Panc1 (cell line): ENCODE results near the gene MINDY4.

Source experiments
- POLR2AphosphoS5 ChIP-seq: IDR thresholded peaks from 2 replicates; pipeline ENCODE4 v1.6.1; 2012; ENCODE audit warnings: mild to moderate bottlenecking, low read depth, low read length, moderate library complexity
- TCF7L2 ChIP-seq: IDR thresholded peaks from 2 replicates; pipeline ENCODE4 v1.6.1; 2011; ENCODE audit warnings: mild to moderate bottlenecking, low read depth, low read length, inconsistent platforms
- TF ChIP-seq, protein P1 (sequence below): fragments of 450-650 bp; IDR thresholded peaks from 2 replicates; pipeline ENCODE4 v1.5.1; 2017; ENCODE audit warnings: mild to moderate bottlenecking
- TF ChIP-seq, protein P2 (sequence below), 2 experiments: IDR thresholded peaks; 2 replicates each; pipeline ENCODE4 v1.6.1; 2011 to 2012; ENCODE audit warnings: low read depth in 2 of 2, control low read depth in 1 of 2, low read length in 1 of 2, mild to moderate bottlenecking in 1 of 2, moderate library complexity in 1 of 2; ENCODE audit not compliant: insufficient read depth in 1 of 2

DNA sequence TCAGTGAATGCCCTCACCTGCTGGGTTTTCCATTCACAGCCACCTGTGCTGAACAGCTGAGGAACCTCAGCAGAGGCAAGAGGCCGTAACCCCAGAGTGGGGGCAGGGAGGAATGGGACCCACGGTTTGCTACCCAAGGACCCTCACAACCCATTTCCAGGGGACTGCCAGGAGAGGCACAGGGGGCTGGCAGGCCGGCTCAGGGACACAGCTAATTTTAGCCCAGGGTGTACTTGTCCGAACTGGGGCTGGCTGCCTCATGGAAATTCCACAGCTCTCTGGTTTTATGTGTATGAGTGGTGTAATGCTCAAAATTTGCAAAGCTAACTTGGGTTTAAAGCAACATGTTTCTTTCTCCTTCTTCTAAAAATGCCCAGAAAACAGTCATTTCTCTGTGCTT is 42.2 kb downstream of the MINDY4 start:
- TF ChIP-seq, protein P1, sequence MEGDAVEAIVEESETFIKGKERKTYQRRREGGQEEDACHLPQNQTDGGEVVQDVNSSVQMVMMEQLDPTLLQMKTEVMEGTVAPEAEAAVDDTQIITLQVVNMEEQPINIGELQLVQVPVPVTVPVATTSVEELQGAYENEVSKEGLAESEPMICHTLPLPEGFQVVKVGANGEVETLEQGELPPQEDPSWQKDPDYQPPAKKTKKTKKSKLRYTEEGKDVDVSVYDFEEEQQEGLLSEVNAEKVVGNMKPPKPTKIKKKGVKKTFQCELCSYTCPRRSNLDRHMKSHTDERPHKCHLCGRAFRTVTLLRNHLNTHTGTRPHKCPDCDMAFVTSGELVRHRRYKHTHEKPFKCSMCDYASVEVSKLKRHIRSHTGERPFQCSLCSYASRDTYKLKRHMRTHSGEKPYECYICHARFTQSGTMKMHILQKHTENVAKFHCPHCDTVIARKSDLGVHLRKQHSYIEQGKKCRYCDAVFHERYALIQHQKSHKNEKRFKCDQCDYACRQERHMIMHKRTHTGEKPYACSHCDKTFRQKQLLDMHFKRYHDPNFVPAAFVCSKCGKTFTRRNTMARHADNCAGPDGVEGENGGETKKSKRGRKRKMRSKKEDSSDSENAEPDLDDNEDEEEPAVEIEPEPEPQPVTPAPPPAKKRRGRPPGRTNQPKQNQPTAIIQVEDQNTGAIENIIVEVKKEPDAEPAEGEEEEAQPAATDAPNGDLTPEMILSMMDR = no peak
- TF ChIP-seq POLR2AphosphoS5 (no peak), TCF7L2 (no peak)
- TF ChIP-seq, protein P2, sequence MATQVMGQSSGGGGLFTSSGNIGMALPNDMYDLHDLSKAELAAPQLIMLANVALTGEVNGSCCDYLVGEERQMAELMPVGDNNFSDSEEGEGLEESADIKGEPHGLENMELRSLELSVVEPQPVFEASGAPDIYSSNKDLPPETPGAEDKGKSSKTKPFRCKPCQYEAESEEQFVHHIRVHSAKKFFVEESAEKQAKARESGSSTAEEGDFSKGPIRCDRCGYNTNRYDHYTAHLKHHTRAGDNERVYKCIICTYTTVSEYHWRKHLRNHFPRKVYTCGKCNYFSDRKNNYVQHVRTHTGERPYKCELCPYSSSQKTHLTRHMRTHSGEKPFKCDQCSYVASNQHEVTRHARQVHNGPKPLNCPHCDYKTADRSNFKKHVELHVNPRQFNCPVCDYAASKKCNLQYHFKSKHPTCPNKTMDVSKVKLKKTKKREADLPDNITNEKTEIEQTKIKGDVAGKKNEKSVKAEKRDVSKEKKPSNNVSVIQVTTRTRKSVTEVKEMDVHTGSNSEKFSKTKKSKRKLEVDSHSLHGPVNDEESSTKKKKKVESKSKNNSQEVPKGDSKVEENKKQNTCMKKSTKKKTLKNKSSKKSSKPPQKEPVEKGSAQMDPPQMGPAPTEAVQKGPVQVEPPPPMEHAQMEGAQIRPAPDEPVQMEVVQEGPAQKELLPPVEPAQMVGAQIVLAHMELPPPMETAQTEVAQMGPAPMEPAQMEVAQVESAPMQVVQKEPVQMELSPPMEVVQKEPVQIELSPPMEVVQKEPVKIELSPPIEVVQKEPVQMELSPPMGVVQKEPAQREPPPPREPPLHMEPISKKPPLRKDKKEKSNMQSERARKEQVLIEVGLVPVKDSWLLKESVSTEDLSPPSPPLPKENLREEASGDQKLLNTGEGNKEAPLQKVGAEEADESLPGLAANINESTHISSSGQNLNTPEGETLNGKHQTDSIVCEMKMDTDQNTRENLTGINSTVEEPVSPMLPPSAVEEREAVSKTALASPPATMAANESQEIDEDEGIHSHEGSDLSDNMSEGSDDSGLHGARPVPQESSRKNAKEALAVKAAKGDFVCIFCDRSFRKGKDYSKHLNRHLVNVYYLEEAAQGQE (IDR thresholded peaks at IDR 0.05; ENCODE audit: insufficient read depth in 1 of 2, low read depth in 2 of 2, low read length in 1 of 2) = no peak
